ENCODE measurements around the gene BTBD16. TPM values are rescaled to one million over a fixed set of nuclear protein-coding genes. Genes with fewer than 3 reads are reported as not detected.

The BTBD16 gene
- total and polyA plus RNA-seq, 8 donors, result 0.40 TPM; not detected in 7

- 90 to 100% (median 93%) methylated on average over 1 of the region's 1 CpG for WGBS, 5 donors
Observed at GRCh38 chr10:122361046-122361445, 90.0 kb downstream of the BTBD16 start.

GRCh38 chr10:122362031-122362592 is 91.0 kb downstream of the BTBD16 start:
- WGBS, 5 donors, result 88 to 95% (median 93%) methylated on average over 4 of the region's 4 CpGs
- Histone ChIP-seq H3K9me3 (peaks cover 0 to 12% (median 0%) of the 10 kb centered on the region in 4 donors), H3K4me3 (no peak overlapping the region), H3K27me3 (no peaks in the 10 kb centered on the region), H3K4me1 (peaks cover 0 to 8% (median 0%) of the 10 kb centered on the region in 4 donors), H3K36me3 (no peaks in the 10 kb centered on the region), H3K27ac (no peak overlapping the region)
- DNase-seq, result no peak
- intact Hi-C loops (cut with DNase I; ENCODE audit: low total_unique reads), result no loop called here
- no peak for TF ChIP-seq EP300 (IDR thresholded peaks at IDR 0.05)
- TF ChIP-seq POLR2AphosphoS5 (IDR thresholded peaks at IDR 0.05), result no peak
- no peak for TF ChIP-seq POLR2A (IDR thresholded peaks at IDR 0.05)
- no peak for TF ChIP-seq CTCF (IDR thresholded peaks at IDR 0.05)

More at GRCh38 chr10:122361046-122361445, 90.0 kb downstream of the BTBD16 start:
- no peaks in the 10 kb centered on the region for H3K36me3 ChIP-seq
- no peak for DNase-seq
- H3K4me1 ChIP-seq, result peaks cover 0 to 8% (median 0%) of the 10 kb centered on the region in 4 donors
- H3K4me3 ChIP-seq, result no peak overlapping the region
- peaks cover 0 to 12% (median 0%) of the 10 kb centered on the region in 4 donors for H3K9me3 ChIP-seq
- no peak for TF ChIP-seq POLR2A (IDR thresholded peaks at IDR 0.05)
- no peak for TF ChIP-seq CTCF (IDR thresholded peaks at IDR 0.05)
- no peak for TF ChIP-seq POLR2AphosphoS5 (IDR thresholded peaks at IDR 0.05)
- no peak for TF ChIP-seq EP300 (IDR thresholded peaks at IDR 0.05)
- no peaks in the 10 kb centered on the region for H3K27me3 ChIP-seq
- H3K27ac ChIP-seq, result no peak overlapping the region
- intact Hi-C loops (cut with DNase I; ENCODE audit: low total_unique reads), result no loop called here

GRCh38 chr10:122362621-122363020 is 91.5 kb downstream of the BTBD16 start:
- no peak for TF ChIP-seq EP300 (IDR thresholded peaks at IDR 0.05)
- TF ChIP-seq CTCF (IDR thresholded peaks at IDR 0.05), result no peak
- no peak for TF ChIP-seq POLR2A (IDR thresholded peaks at IDR 0.05)
- TF ChIP-seq POLR2AphosphoS5 (IDR thresholded peaks at IDR 0.05), result no peak
- intact Hi-C loops (cut with DNase I; ENCODE audit: low total_unique reads), result no loop called here
- 33 to 52% (median 47%) methylated on average over 2 of the region's 2 CpGs for WGBS, 5 donors
- no peak for DNase-seq
- H3K9me3 ChIP-seq, result peaks cover 0 to 12% (median 0%) of the 10 kb centered on the region in 4 donors
- H3K27ac ChIP-seq, result no peak overlapping the region
- H3K4me1 ChIP-seq, result peaks cover 0 to 8% (median 0%) of the 10 kb centered on the region in 4 donors
- H3K36me3 ChIP-seq, result no peaks in the 10 kb centered on the region
- H3K27me3 ChIP-seq, result no peaks in the 10 kb centered on the region
- no peak overlapping the region for H3K4me3 ChIP-seq

- intact Hi-C loops (cut with DNase I; ENCODE audit: low total_unique reads), result no loop called here
- WGBS, 5 donors, result 84 to 98% (median 94%) methylated on average over 2 of the region's 2 CpGs
Observed at GRCh38 chr10:122363311-122363710, 92.2 kb downstream of the BTBD16 start.

More at GRCh38 chr10:122363311-122363710, 92.2 kb downstream of the BTBD16 start:
- no peak for DNase-seq
- Histone ChIP-seq H3K4me3 (no peak overlapping the region), H3K27ac (no peak overlapping the region), H3K9me3 (peaks cover 0 to 12% (median 0%) of the 10 kb centered on the region in 4 donors), H3K36me3 (no peaks in the 10 kb centered on the region), H3K4me1 (peaks cover 0 to 8% (median 0%) of the 10 kb centered on the region in 4 donors), H3K27me3 (peaks cover 0 to under 1% (median 0%) of the 10 kb centered on the region in 3 donors)
- TF ChIP-seq EP300 (IDR thresholded peaks at IDR 0.05), result no peak
- no peak for TF ChIP-seq POLR2AphosphoS5 (IDR thresholded peaks at IDR 0.05)
- TF ChIP-seq CTCF (IDR thresholded peaks at IDR 0.05), result no peak
- no peak for TF ChIP-seq POLR2A (IDR thresholded peaks at IDR 0.05)

All from stomach (tissue), 9 donors.